ENCODE measurements around the gene SRMS.

Gene SRMS

DNA sequence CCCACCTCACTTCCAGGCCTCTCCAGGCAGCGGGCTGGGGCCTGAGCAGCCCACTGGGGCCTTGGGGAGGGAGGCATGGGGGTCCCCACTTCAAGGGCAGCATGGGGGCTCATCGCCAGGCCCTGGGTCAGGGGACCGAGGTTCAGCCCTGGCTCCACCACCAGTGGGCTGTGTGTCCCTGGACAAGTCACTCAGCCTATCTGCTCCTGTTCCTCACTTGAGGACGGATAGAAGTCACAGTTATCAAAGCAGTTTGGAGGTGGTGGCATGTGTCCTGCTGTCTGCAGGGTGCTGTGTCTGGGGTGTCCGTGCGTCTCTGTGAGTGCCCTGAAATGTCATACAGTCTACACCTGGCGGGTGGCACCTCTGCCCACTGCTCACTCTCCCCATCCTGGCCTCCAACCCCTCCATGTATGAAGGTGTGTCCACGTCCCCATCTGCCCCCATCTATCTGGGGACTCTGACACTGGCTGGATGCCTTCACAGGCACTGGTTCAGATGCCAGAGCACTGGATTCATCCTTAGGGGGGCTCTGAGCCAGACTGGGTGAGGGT, 52.3 kb downstream of the SRMS start:
- CTCF ChIA-PET, result interaction anchor here (0.6 to 2.0 kb wide), 12 partner anchors 10 to 479 kb away, joined by 3 to 20 read pairs (median 8); partner anchors contain the start of genes PPDPF and PTK6
- POLR2A ChIA-PET (ENCODE audit: low non-redundant PET), result interaction anchor here (2.4 kb wide), 1 partner anchor 25 kb away, joined by 25 read pairs; the partner anchor contains the start of gene PPDPF
- TF ChIP-seq, protein P1, sequence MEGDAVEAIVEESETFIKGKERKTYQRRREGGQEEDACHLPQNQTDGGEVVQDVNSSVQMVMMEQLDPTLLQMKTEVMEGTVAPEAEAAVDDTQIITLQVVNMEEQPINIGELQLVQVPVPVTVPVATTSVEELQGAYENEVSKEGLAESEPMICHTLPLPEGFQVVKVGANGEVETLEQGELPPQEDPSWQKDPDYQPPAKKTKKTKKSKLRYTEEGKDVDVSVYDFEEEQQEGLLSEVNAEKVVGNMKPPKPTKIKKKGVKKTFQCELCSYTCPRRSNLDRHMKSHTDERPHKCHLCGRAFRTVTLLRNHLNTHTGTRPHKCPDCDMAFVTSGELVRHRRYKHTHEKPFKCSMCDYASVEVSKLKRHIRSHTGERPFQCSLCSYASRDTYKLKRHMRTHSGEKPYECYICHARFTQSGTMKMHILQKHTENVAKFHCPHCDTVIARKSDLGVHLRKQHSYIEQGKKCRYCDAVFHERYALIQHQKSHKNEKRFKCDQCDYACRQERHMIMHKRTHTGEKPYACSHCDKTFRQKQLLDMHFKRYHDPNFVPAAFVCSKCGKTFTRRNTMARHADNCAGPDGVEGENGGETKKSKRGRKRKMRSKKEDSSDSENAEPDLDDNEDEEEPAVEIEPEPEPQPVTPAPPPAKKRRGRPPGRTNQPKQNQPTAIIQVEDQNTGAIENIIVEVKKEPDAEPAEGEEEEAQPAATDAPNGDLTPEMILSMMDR (conservative IDR thresholded peaks at IDR 0.05; ENCODE audit: low read depth), result no peak
- DNase-seq (ENCODE audit: low spot score), result no peak
- no peak overlapping the region for H3K27ac ChIP-seq

- ChIA-PET CTCF (interaction anchor here (0.7 to 1.2 kb wide), 3 partner anchors 23 to 544 kb away, joined by 3 to 4 read pairs (median 3); no protein-coding TSS in a partner anchor), POLR2A (ENCODE audit: low non-redundant PET) (no interaction called here)
- H3K27ac ChIP-seq, result no peak overlapping the region
- DNase-seq (ENCODE audit: low spot score), result no peak
- TF ChIP-seq, protein P1 (conservative IDR thresholded peaks at IDR 0.05; ENCODE audit: low read depth), result no peak
Observed at GRCh38 chr20:63494420-63495166, 53.0 kb downstream of the SRMS start.

DNA sequence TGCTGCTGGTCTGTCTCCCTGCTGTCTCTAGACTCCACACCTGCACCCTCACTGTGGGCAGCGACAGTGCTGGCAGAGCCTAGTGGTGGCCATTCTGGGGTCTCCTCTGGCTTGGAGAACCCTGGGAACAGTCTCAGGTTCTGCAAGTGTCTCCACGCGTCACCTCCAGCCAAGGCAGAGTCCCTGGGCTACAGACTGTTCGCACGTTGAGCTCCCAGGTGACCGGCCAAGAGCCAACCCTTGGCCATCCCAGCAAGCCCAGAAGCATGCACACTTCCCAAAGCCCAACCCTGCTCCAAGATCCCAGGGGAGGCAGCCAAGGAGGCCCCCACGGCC, 53.5 kb downstream of the SRMS start:
- CTCF ChIA-PET, result interaction anchor here (0.6 to 1.2 kb wide), 3 partner anchors 23 to 545 kb away, joined by 3 to 4 read pairs (median 3); no protein-coding TSS in a partner anchor
- POLR2A ChIA-PET (ENCODE audit: low non-redundant PET), result interaction anchor here (0.8 kb wide), 1 partner anchor 26 kb away, joined by 5 read pairs; the partner anchor contains the start of gene PPDPF
- no peak overlapping the region for H3K27ac ChIP-seq
- no peak for DNase-seq (ENCODE audit: low spot score)
- TF ChIP-seq, protein P1 (conservative IDR thresholded peaks at IDR 0.05; ENCODE audit: low read depth), result no peak

DNA sequence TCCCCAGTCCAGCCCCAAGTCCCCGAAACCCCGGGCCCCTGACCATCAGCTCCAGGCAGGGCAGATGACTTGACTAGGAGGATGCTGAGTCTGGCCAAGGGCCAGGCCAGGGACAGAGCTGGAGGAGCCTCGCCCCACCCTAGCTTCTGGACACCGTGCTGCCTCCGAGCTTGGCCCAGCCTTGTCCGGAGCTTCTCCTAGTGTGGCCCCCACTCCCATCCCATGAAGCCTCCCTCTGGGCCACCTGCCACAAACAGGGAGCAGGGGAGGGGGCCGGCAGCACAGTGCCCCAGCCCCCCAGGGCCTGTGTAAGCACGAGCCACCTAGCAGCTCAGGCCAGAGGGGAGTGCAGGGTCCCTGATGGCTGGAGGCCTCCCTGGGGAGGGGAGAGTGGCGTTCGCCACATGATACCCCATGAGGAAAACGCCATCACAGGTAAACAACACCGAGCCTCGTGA, 54.0 kb downstream of the SRMS start:
- DNase-seq (ENCODE audit: low spot score), result no peak
- CTCF ChIA-PET, result interaction anchor here (0.5 to 1.2 kb wide), 4 partner anchors 24 to 545 kb away, joined by 3 to 6 read pairs (median 4); no protein-coding TSS in a partner anchor
- no peak overlapping the region for H3K27ac ChIP-seq
- TF ChIP-seq, protein P1 (conservative IDR thresholded peaks at IDR 0.05; ENCODE audit: low read depth), result no peak
- POLR2A ChIA-PET (ENCODE audit: low non-redundant PET), result interaction anchor here (0.8 kb wide), 1 partner anchor 27 kb away, joined by 5 read pairs; the partner anchor contains the start of gene PPDPF

GRCh38 chr20:63492982-63493381, 54.6 kb downstream of the SRMS start:
- TF ChIP-seq, protein P1 (conservative IDR thresholded peaks at IDR 0.05; ENCODE audit: low read depth), result no peak
- H3K27ac ChIP-seq, result no peak overlapping the region
- ChIA-PET CTCF (interaction anchor here (0.5 kb wide), 1 partner anchor 141 kb away, joined by 6 read pairs; no protein-coding TSS in a partner anchor), POLR2A (ENCODE audit: low non-redundant PET) (no interaction called here)
- no peak for DNase-seq (ENCODE audit: low spot score)

GRCh38 chr20:63492518-63492917, 55.0 kb downstream of the SRMS start:
- no peak for DNase-seq (ENCODE audit: low spot score)
- ChIA-PET CTCF (no interaction called here), POLR2A (ENCODE audit: low non-redundant PET) (no interaction called here)
- H3K27ac ChIP-seq, result no peak overlapping the region
- TF ChIP-seq, protein P1 (conservative IDR thresholded peaks at IDR 0.05; ENCODE audit: low read depth), result no peak
